ENCODE results near the gene KCNK4. TPM values are rescaled to one million over a fixed set of nuclear protein-coding genes. Genes with fewer than 3 reads are reported as not detected.

The KCNK4 gene
- total and polyA plus RNA-seq, 2 of the 13 experiments (the other 11 are each of a cell fraction or from before 2014, with no cell fraction given): not detected

DNA sequence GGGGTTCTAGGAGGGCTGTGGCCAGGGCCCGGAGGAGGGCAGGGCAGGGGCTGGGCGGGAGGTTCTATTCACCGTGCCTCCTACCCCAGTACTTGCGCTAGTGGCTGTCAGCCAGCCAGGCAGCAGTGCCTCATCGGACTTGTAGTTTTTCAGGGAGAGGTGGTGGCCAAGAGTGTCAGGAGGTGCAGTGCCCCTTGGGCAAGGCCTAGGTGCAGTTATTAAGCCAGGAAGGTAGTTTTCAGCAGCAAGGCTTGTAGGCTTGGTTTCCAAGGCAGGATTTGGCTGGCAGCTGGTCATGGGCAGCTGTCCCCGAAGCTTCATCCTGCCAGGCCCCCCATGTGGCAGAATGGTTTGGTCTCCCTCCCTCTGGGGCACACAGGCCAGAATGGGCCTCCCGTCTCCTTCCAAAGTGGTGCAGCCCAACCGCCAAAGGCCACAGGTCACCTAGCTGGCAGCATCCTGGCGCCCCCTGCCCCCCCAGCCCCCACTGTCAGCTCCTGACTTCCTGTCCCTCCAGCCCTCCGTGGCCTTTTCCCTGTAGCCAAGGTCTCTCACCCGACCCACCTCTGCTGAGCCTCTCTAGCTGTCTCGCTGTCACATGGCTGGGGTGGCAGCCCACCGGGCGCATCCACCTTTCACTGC lies 57.4 kb downstream of the KCNK4 start (continued):
- TF ChIP-seq, protein P1, sequence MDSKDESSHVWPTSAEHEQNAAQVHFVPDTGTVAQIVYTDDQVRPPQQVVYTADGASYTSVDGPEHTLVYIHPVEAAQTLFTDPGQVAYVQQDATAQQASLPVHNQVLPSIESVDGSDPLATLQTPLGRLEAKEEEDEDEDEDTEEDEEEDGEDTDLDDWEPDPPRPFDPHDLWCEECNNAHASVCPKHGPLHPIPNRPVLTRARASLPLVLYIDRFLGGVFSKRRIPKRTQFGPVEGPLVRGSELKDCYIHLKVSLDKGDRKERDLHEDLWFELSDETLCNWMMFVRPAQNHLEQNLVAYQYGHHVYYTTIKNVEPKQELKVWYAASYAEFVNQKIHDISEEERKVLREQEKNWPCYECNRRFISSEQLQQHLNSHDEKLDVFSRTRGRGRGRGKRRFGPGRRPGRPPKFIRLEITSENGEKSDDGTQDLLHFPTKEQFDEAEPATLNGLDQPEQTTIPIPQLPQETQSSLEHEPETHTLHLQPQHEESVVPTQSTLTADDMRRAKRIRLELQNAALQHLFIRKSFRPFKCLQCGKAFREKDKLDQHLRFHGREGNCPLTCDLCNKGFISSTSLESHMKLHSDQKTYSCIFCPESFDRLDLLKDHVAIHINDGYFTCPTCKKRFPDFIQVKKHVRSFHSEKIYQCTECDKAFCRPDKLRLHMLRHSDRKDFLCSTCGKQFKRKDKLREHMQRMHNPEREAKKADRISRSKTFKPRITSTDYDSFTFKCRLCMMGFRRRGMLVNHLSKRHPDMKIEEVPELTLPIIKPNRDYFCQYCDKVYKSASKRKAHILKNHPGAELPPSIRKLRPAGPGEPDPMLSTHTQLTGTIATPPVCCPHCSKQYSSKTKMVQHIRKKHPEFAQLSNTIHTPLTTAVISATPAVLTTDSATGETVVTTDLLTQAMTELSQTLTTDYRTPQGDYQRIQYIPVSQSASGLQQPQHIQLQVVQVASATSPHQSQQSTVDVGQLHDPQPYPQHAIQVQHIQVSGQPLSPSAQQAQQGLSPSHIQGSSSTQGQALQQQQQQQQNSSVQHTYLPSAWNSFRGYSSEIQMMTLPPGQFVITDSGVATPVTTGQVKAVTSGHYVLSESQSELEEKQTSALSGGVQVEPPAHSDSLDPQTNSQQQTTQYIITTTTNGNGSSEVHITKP (CRISPR knock-in tag; IDR thresholded peaks at IDR 0.05; ENCODE audit: low read depth): peak; percentile 98
- TF ChIP-seq ZEB1 (IDR thresholded peaks at IDR 0.05; ENCODE audit: insufficient replicate concordance, low read depth) (no peak), SMARCE1 (IDR thresholded peaks at IDR 0.05; ENCODE audit: borderline replicate concordance) (no peak), IRF2 (CRISPR knock-in tag; IDR thresholded peaks at IDR 0.05) (no peak), SOX5 (CRISPR knock-in tag; IDR thresholded peaks at IDR 0.05; ENCODE audit: borderline replicate concordance) (no peak), THYN1 (CRISPR knock-in tag; IDR thresholded peaks at IDR 0.05; ENCODE audit: borderline replicate concordance, low read depth) (no peak), SMAD9 (CRISPR knock-in tag; IDR thresholded peaks at IDR 0.05) (no peak), RXRA (CRISPR knock-in tag; IDR thresholded peaks at IDR 0.05) (0 out of 2 replicates have a peak, but pooled peaks have one; percentile 23), ZSCAN29 (CRISPR knock-in tag; conservative IDR thresholded peaks at IDR 0.05) (no peak), ZNF101 (CRISPR knock-in tag; IDR thresholded peaks at IDR 0.05; ENCODE audit: borderline replicate concordance, low read depth) (no peak), ZNF570 (CRISPR knock-in tag; IDR thresholded peaks at IDR 0.05; ENCODE audit: borderline replicate concordance) (no peak), GABPB1 (CRISPR knock-in tag; IDR thresholded peaks at IDR 0.05) (peak; percentile 35; the same call in 1 of the 2 replicates), ZNF546 (CRISPR knock-in tag; conservative IDR thresholded peaks at IDR 0.05) (no peak), HNRNPH1 (optimal IDR thresholded peaks at IDR 0.05; ENCODE audit: low read depth, low read length) (no peak), NR2F6 (IDR thresholded peaks at IDR 0.05) (peak; percentile 72), NR2F6 (CRISPR knock-in tag; IDR thresholded peaks at IDR 0.05) (no peak)
- TF ChIP-seq, protein P2, sequence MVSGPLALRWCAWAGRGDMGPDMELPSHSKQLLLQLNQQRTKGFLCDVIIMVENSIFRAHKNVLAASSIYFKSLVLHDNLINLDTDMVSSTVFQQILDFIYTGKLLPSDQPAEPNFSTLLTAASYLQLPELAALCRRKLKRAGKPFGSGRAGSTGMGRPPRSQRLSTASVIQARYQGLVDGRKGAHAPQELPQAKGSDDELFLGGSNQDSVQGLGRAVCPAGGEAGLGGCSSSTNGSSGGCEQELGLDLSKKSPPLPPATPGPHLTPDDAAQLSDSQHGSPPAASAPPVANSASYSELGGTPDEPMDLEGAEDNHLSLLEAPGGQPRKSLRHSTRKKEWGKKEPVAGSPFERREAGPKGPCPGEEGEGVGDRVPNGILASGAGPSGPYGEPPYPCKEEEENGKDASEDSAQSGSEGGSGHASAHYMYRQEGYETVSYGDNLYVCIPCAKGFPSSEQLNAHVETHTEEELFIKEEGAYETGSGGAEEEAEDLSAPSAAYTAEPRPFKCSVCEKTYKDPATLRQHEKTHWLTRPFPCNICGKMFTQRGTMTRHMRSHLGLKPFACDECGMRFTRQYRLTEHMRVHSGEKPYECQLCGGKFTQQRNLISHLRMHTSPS (CRISPR knock-in tag; IDR thresholded peaks at IDR 0.05; ENCODE audit: low read depth): peak; percentile 64; the same call in 1 of the 2 replicates
- TF ChIP-seq, protein P3, sequence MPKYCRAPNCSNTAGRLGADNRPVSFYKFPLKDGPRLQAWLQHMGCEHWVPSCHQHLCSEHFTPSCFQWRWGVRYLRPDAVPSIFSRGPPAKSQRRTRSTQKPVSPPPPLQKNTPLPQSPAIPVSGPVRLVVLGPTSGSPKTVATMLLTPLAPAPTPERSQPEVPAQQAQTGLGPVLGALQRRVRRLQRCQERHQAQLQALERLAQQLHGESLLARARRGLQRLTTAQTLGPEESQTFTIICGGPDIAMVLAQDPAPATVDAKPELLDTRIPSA (CRISPR knock-in tag; IDR thresholded peaks at IDR 0.05; ENCODE audit: borderline replicate concordance): no peak
- TF ChIP-seq, protein P4, sequence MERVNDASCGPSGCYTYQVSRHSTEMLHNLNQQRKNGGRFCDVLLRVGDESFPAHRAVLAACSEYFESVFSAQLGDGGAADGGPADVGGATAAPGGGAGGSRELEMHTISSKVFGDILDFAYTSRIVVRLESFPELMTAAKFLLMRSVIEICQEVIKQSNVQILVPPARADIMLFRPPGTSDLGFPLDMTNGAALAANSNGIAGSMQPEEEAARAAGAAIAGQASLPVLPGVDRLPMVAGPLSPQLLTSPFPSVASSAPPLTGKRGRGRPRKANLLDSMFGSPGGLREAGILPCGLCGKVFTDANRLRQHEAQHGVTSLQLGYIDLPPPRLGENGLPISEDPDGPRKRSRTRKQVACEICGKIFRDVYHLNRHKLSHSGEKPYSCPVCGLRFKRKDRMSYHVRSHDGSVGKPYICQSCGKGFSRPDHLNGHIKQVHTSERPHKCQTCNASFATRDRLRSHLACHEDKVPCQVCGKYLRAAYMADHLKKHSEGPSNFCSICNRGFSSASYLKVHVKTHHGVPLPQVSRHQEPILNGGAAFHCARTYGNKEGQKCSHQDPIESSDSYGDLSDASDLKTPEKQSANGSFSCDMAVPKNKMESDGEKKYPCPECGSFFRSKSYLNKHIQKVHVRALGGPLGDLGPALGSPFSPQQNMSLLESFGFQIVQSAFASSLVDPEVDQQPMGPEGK (CRISPR knock-in tag; IDR thresholded peaks at IDR 0.05): peak; percentile 78
- TF ChIP-seq, protein P5, sequence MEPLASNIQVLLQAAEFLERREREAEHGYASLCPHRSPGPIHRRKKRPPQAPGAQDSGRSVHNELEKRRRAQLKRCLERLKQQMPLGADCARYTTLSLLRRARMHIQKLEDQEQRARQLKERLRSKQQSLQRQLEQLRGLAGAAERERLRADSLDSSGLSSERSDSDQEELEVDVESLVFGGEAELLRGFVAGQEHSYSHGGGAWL (CRISPR knock-in tag; IDR thresholded peaks at IDR 0.05): no peak

Data from HepG2 (cell line).